Kidney (tissue), 14 donors: ENCODE data around the gene LIMA1. TPM values are rescaled to one million over a fixed set of nuclear protein-coding genes. Genes with fewer than 3 reads are reported as not detected.
A peak's percentile ranks its signal among the peaks of the same experiment; 100 is the strongest.

Experiments
- DNase-seq, 5 donors: peaks; one replicate each; pipeline ENCODE4 v3.0.0-alpha.2; 2013 to 2020
- FAIRE-seq: peaks from 2 replicates; lab custom pipeline; 2012; peaks lifted over from hg19 to GRCh38; lab: Jason Lieb, UNC
- H3K27ac ChIP-seq, 2 donors: one replicate each; pipeline ENCODE4 v1.7.0; 2013; ENCODE audit warnings: low read depth in 2 of 2, low read length in 2 of 2, inconsistent platforms in 1 of 2
- H3K27me3 ChIP-seq: one replicate; pipeline ENCODE4 v1.7.1; 2013; ENCODE audit warnings: low read length, inconsistent platforms; ENCODE audit not compliant: control insufficient read depth, insufficient read depth
- H3K36me3 ChIP-seq, 3 donors: one replicate each; pipeline versions ENCODE4 v1.7.0 to v1.7.1; 2013; ENCODE audit warnings: low read length in 3 of 3, control low read depth in 1 of 3, inconsistent platforms in 1 of 3; ENCODE audit not compliant: insufficient read depth in 3 of 3, control insufficient read depth in 2 of 3
- H3K4me1 ChIP-seq, 3 donors: one replicate each; pipeline versions ENCODE4 v1.7.0 to v1.7.1; 2013; ENCODE audit warnings: low read length in 3 of 3, inconsistent platforms in 1 of 3, low read depth in 1 of 3; ENCODE audit not compliant: control insufficient read depth in 2 of 3, insufficient read depth in 2 of 3
- H3K4me3 ChIP-seq, 3 donors: one replicate each; pipeline versions ENCODE4 v1.7.0 to v1.8.1; 2013; ENCODE audit warnings: low read length in 3 of 3, control low read depth in 1 of 3, inconsistent platforms in 1 of 3
- H3K9ac ChIP-seq, 3 donors: one replicate each; pipeline versions ENCODE4 v1.7.0 to v1.7.1; 2013; ENCODE audit warnings: low read length in 3 of 3, control low read depth in 1 of 3, inconsistent platforms in 1 of 3
- H3K9me3 ChIP-seq, 3 donors: one replicate each; pipeline versions ENCODE4 v1.7.0 to v1.7.1; 2013; ENCODE audit warnings: low read length in 3 of 3, control low read depth in 1 of 3, inconsistent platforms in 1 of 3; ENCODE audit not compliant: control insufficient read depth in 2 of 3, insufficient read depth in 1 of 3
- intact Hi-C: fragments of 100-400 bp; cut with DNase I; formaldehyde crosslinking; loops from one replicate; pipeline ENCODE4 v1.11.1; 2022
- polyA plus RNA-seq: library from polyadenylated mRNA; stranded (reverse); fragments of 350-450 nt; fragmentation: Illumina TruSeq; extraction: RNeasy Lipid Tissue Mini Kit (QIAGEN cat#74804); gene quantifications from one replicate; pipeline ENCODE4 v1.2.3, GENCODE V29; 2014; ENCODE audit warnings: low read depth, low replicate concordance; ENCODE audit not compliant: insufficient read depth
- total RNA-seq: library from RNA; stranded (reverse); fragmentation: NEBNext Ultra II Directional; extraction: Animal tissue kit (Norgen Biotek cat#: 25700); gene quantifications from one replicate; pipeline ENCODE4 v1.2.1, GENCODE V29; 2021
- TF ChIP-seq, protein P1 (sequence below): IDR thresholded peaks from 3 replicates; pipeline ENCODE4 v1.5.1; 2012; ENCODE audit warnings: mild to moderate bottlenecking, moderate library complexity, borderline replicate concordance; ENCODE audit not compliant: insufficient read depth; ENCODE audit errors: extremely low read depth
- donor health status: control.
- donor health status: control.
- donor health status: control.
- donor health status: control.
- donor health status: control.
- donor health status: DM: yes; HTN: yes; CAD: no.
- donor health status: Normal renal cell carcinoma (clear cell type).

Gene LIMA1
- total and polyA plus RNA-seq, 2 donors from 2014 or later = 43.1 to 76.1 TPM

DNA sequence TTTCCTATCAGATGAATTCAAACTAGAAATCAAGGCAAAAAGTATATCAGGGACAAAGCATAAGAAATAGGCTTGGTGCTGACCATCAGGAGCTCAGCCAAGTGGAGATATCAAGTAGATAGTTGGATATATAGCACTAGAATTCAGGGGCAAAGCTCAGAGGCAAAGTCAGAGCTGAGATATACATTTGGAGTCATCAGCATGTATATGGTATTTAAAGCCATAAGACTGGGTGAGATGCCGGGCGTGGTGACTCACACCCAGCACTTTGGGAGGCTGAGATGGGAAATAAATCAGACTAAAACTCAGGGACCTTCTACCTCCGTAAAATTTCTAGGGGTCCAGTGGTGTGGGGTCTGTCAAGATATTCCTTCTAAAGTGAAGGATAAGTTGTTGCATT is 38.9 kb upstream of the LIMA1 start:
- Histone ChIP-seq H3K4me3 (no peak overlapping the region), H3K9me3 (no peaks in the 10 kb centered on the region), H3K27me3 (no peaks in the 10 kb centered on the region), H3K27ac (no peak overlapping the region), H3K9ac (no peak overlapping the region), H3K4me1 (peaks cover 0 to under 1% (median 0%) of the 10 kb centered on the region in 3 donors), H3K36me3 (no peaks in the 10 kb centered on the region)
- FAIRE-seq = no peak
- TF ChIP-seq, protein P1, sequence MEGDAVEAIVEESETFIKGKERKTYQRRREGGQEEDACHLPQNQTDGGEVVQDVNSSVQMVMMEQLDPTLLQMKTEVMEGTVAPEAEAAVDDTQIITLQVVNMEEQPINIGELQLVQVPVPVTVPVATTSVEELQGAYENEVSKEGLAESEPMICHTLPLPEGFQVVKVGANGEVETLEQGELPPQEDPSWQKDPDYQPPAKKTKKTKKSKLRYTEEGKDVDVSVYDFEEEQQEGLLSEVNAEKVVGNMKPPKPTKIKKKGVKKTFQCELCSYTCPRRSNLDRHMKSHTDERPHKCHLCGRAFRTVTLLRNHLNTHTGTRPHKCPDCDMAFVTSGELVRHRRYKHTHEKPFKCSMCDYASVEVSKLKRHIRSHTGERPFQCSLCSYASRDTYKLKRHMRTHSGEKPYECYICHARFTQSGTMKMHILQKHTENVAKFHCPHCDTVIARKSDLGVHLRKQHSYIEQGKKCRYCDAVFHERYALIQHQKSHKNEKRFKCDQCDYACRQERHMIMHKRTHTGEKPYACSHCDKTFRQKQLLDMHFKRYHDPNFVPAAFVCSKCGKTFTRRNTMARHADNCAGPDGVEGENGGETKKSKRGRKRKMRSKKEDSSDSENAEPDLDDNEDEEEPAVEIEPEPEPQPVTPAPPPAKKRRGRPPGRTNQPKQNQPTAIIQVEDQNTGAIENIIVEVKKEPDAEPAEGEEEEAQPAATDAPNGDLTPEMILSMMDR = no peak
- DNase-seq = no peak
- intact Hi-C loops = no loop called here

DNA sequence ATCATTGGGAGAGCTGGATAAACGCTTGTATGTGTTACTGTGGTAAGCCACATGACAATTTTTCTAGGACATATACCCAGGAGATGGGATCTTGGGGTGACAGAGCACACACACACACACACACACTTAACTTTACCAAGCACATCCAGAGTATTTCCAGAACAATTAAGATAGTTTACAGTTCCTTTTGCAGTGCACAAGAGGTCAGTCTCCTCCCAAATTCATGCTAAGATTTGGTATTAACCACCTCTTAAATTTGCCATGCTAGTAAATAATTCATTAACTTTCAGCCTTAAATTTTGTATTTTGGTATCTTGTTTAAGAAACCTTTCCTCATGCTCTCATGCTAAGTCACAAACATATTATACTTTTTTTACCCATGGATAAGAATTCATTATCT is 33.9 kb upstream of the LIMA1 start:
- no peaks in the 10 kb centered on the region for H3K9me3 ChIP-seq
- no peak for DNase-seq
- no peak overlapping the region for H3K4me3 ChIP-seq
- H3K36me3 ChIP-seq = no peaks in the 10 kb centered on the region
- no peak overlapping the region for H3K9ac ChIP-seq
- H3K27ac ChIP-seq = no peak overlapping the region
- no peak for FAIRE-seq
- TF ChIP-seq, protein P1 = peak; percentile 11
- intact Hi-C loops = no loop called here
- H3K4me1 ChIP-seq = peaks cover 0 to 5% (median 0%) of the 10 kb centered on the region in 3 donors
- no peaks in the 10 kb centered on the region for H3K27me3 ChIP-seq

DNA sequence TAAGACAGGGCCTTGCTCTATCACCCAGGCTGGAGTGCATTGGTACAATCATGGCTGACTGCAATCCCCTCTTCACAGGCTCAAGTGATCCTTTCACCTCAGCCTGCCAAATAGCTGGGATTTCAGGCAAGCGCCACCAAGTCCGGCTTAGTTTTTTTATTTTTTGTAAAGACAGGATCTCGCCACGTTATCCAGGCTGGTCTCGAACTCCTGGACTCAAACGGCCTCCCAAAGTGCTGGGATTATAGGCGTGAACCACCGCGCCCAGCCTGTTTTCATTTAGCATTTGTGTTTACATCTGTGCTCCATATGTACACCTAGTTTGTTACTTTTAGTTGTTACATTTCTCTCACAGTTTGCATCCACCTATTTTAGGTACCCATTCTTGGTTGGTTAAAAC is 32.5 kb upstream of the LIMA1 start:
- no peak for DNase-seq
- Histone ChIP-seq H3K27ac (no peak overlapping the region), H3K4me1 (peaks cover 0 to 5% (median 0%) of the 10 kb centered on the region in 3 donors), H3K36me3 (no peaks in the 10 kb centered on the region), H3K4me3 (no peak overlapping the region), H3K9ac (no peak overlapping the region), H3K27me3 (no peaks in the 10 kb centered on the region), H3K9me3 (no peaks in the 10 kb centered on the region)
- TF ChIP-seq, protein P1 = no peak
- no peak for FAIRE-seq
- intact Hi-C loops = no loop called here
